Dendritic cell treated with granulocyte-macrophage colony-stimulating factor and Interleukin-4, amounts not matched to agents 40 ng/mL and 50 ng/mL, for 4 days (primary cell): ENCODE results near the gene GATAD2A.

Experiments used
- H3K27ac Mint-ChIP-seq: one replicate; pipeline ENCODE4 v1.8.0; 2022; ENCODE audit warnings: mild to moderate bottlenecking, mixed read lengths
- H3K27me3 Mint-ChIP-seq: one replicate; pipeline ENCODE4 v1.8.0; 2022; ENCODE audit warnings: mild to moderate bottlenecking, mixed read lengths
- H3K36me3 Mint-ChIP-seq: one replicate; pipeline ENCODE4 v1.8.0; 2022; ENCODE audit warnings: low read depth, mixed read lengths
- H3K4me1 Mint-ChIP-seq: one replicate; pipeline ENCODE4 v1.8.0; 2022; ENCODE audit warnings: low read depth, mixed read lengths
- H3K4me3 Mint-ChIP-seq: one replicate; pipeline ENCODE4 v1.8.0; 2022; ENCODE audit warnings: mild to moderate bottlenecking, moderate library complexity, mixed read lengths
- H3K9me3 Mint-ChIP-seq: one replicate; pipeline ENCODE4 v1.8.0; 2022; ENCODE audit warnings: mixed read lengths
- intact Hi-C: fragments of 100-400 bp; cut with micrococcal nuclease; formaldehyde crosslinking; loops from one replicate; pipeline ENCODE4 v1.15.0; 2022

GATAD2A gene

DNA sequence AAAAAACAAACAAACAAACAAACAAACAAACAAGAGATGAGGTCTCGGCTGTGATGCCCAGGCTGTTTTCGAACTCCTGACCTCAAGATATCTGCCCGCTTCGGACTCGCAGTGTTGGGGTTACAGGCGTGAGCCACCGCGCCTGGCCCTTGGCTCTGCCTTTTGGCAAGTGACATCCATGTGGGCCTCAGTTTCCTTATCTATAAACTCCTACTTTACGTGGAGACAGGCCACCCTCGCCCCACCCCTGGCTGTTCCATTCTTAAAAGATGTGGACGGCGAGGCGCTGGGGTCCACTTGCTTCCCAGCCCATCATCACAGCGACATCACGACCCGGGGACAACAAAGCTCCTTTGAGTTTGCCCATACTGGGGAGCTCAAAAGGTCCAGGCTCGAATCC lies 108.2 kb downstream of the GATAD2A start:
- Mint-ChIP-seq H3K4me3 (no peak overlapping the region), H3K27me3 (peaks cover 8% of the 10 kb centered on the region), H3K9me3 (peaks cover 10% of the 10 kb centered on the region), H3K4me1 (peaks cover 5% of the 10 kb centered on the region), H3K27ac (no peak overlapping the region), H3K36me3 (peaks cover 22% of the 10 kb centered on the region)
- intact Hi-C loops: no loop called here

DNA sequence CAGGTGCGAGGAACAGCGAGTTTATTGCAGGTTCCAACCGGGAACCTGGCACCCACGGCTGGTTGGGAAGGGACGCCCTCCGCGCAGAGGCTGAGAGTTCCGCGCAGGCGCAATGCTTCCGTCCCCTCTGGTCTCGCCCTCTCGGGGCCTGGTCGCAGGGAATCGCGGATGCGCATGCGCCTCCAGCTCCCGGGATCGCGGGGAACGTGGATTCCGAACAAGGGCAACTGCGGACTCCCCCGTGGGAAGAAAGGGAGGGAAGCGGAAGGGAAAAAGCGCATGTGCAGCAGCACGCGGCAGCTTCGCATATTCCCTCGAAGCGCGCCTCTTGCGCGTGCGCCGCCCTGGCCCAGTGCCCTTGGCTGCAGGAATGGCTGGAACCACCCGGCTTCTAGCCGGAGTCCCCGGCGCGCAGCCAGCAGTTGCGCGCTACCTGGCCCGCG lies 108.8 kb downstream of the GATAD2A start:
- intact Hi-C loops: no loop called here
- Mint-ChIP-seq H3K36me3 (peaks cover 27% of the 10 kb centered on the region), H3K4me3 (peak overlapping the region; percentile 13), H3K9me3 (peaks cover 10% of the 10 kb centered on the region), H3K27me3 (peaks cover 8% of the 10 kb centered on the region), H3K27ac (no peak overlapping the region), H3K4me1 (peaks cover 8% of the 10 kb centered on the region)

DNA sequence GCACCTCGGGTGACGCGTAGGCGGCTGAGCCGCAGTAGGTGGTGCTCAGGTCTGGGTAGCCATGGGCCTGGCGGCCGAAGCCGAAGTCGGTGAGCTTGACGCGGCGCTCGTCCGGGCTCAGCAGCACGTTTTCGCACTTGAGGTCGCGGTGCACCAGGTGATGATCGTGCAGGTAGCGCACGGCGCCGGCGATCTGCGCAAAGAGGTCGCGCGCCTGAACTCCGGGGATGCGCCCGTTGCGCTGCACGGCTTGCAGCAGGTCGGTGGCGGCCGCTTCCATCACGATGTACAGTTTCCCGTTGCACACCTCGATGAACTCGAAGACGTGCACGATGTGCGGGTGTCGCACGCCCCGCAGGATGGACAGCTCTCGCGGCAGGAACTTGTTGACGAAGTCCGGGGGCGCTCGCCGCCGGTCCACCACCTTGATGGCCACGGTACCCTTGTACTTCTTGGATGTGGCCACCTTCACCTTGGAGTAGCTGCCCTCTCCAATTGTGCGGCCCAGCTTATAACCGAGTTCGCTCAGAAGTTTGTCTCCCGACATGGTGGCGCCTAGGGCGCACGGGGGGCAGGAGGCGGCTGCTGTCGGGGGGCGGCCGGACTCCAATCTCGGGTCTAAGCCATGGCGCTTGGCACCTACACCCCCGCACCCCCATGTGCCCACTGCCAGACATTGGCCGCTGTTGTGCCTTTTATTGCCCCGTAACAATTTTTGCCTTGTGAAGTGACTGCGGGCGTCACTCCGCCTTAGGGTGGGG lies 109.6 kb downstream of the GATAD2A start, which contains the start of gene TSSK6:
TSSK6 (minus strand) TSS at position 668 of the 761 bp plus-strand sequence; CDS start at position 547, 121 bp downstream.
- peak within 1 kb of the TSS; percentile 96 for H3K27ac Mint-ChIP-seq
- peaks cover 8% of the 10 kb centered on the region for H3K27me3 Mint-ChIP-seq
- peaks cover 10% of the 10 kb centered on the region for H3K9me3 Mint-ChIP-seq
- intact Hi-C loops: no loop called here
- peaks cover 16% of the 10 kb centered on the region for H3K4me1 Mint-ChIP-seq
- peaks cover 35% of the 10 kb centered on the region for H3K36me3 Mint-ChIP-seq
- H3K4me3 Mint-ChIP-seq: peak within 1 kb of the TSS; percentile 90

DNA sequence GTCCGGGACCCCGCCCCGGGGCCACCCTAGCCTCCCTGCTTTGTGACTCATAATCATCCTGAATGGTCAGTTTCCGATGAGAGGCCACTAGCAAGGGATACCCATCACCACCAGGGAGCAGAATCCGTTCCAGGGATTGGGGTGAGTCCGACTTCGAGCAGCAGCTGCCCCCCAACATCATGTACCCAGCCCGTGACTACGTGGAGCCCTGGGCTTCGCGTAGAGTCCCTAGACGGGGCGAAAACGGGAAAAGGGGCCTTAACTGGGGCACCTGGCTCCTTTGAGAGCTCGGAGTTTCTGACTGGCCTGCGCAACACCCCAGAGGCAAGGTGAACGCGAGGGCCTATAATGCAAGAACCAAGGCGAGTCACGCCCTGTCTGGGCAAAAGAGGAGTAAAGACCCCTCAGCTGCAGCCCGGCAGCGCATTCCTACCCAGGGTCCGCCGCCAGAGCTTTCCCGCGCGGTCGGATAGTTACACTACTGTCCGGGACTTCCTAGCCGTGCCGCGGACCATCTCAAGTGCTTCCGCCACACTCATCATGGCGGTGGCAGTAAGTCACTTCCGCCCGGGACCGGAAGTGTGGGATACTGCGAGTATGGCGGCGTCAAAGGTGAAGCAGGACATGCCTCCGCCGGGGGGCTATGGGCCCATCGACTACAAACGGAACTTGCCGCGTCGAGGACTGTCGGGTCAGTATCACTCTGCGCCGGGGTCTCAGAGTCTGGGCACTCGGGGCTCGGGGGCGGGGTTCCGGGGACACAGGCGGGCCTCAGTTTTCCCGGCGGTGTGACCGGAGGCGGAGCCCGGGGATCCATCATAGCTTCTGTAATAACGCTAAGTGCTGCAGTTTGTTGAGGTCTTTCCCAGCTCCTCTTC lies 110.4 kb downstream of the GATAD2A start, which contains the start of gene NDUFA13:
NDUFA13 (plus strand) TSS at position 584 of the 878 bp plus-strand sequence; CDS start at position 598, 14 bp downstream.
- intact Hi-C loops: no loop called here
- H3K27ac Mint-ChIP-seq: peak within 1 kb of the TSS; percentile 96
- peaks cover 8% of the 10 kb centered on the region for H3K27me3 Mint-ChIP-seq
- H3K4me1 Mint-ChIP-seq: peaks cover 24% of the 10 kb centered on the region
- H3K4me3 Mint-ChIP-seq: peak within 1 kb of the TSS; percentile 90
- H3K36me3 Mint-ChIP-seq: peaks cover 43% of the 10 kb centered on the region
- H3K9me3 Mint-ChIP-seq: peaks cover 10% of the 10 kb centered on the region

DNA sequence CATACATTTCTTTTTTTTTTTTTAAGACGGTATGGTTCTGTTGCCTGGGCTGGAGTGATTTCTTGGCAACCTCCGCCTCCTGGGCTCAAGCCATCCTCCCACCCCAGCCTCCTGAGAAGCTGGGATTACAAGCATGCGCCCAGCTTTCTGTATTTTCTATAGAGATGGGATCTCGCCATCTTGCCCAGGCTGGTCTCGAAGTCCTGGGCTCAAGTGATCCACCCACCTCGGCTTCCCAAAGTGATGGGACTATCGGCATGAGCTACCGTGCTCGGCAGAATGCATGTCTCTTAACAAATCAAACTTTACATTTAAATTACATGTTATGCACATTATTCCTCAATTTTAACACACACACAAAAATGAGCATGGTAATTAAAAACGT lies 111.8 kb downstream of the GATAD2A start:
- H3K27me3 Mint-ChIP-seq: peaks cover 8% of the 10 kb centered on the region

GRCh38 chr19:19520989-19521388 lies 115.5 kb downstream of the GATAD2A start:
- H3K4me1 Mint-ChIP-seq: peaks cover 26% of the 10 kb centered on the region
- no peak overlapping the region for H3K4me3 Mint-ChIP-seq

More for the DNA sequence above, 111.8 kb downstream of the GATAD2A start:
- no peak overlapping the region for H3K27ac Mint-ChIP-seq
- peaks cover 54% of the 10 kb centered on the region for H3K36me3 Mint-ChIP-seq
- peak overlapping the region; percentile 17 for H3K4me3 Mint-ChIP-seq
- peaks cover 26% of the 10 kb centered on the region for H3K4me1 Mint-ChIP-seq
- intact Hi-C loops: no loop called here
- peaks cover 10% of the 10 kb centered on the region for H3K9me3 Mint-ChIP-seq

GRCh38 chr19:19523177-19523576 lies 117.7 kb downstream of the GATAD2A start:
- intact Hi-C loops: no loop called here
- Mint-ChIP-seq H3K36me3 (peaks cover 84% of the 10 kb centered on the region), H3K27me3 (no peaks in the 10 kb centered on the region), H3K4me3 (no peak overlapping the region), H3K9me3 (no peaks in the 10 kb centered on the region), H3K27ac (no peak overlapping the region), H3K4me1 (peaks cover 23% of the 10 kb centered on the region)

More at GRCh38 chr19:19520989-19521388, 115.5 kb downstream of the GATAD2A start:
- Mint-ChIP-seq H3K27ac (no peak overlapping the region), H3K36me3 (peaks cover 69% of the 10 kb centered on the region), H3K27me3 (no peaks in the 10 kb centered on the region), H3K9me3 (no peaks in the 10 kb centered on the region)
- intact Hi-C loops: no loop called here

DNA sequence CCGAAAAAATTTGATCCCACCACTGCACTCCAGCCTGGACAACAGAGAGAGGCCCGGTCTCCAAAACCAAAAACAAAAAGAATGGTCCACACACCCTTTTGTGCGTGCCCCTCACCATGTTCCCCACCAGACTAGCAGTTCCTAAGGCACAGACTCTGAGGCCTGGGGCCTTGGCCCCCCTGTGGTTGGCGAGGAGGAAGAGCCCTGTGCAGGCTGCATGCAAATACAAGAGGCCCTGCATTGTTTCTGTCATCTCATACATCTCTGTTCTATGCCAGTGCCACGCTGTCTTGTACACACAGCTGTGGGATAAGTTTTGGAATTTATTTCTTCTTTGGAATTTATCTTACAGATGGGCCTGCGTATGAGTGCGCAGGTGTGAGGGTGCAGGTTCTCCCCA lies 118.6 kb downstream of the GATAD2A start:
- Mint-ChIP-seq H3K36me3 (peaks cover 90% of the 10 kb centered on the region), H3K4me1 (peaks cover 21% of the 10 kb centered on the region), H3K4me3 (no peak overlapping the region), H3K27ac (no peak overlapping the region), H3K27me3 (no peaks in the 10 kb centered on the region), H3K9me3 (no peaks in the 10 kb centered on the region)
- intact Hi-C loops: no loop called here

- Mint-ChIP-seq H3K27me3 (no peaks in the 10 kb centered on the region), H3K4me3 (no peak overlapping the region), H3K36me3 (peaks cover 85% of the 10 kb centered on the region), H3K9me3 (no peaks in the 10 kb centered on the region), H3K27ac (no peak overlapping the region), H3K4me1 (peaks cover 13% of the 10 kb centered on the region)
- intact Hi-C loops: no loop called here
Measured at GRCh38 chr19:19525611-19526380, 120.3 kb downstream of the GATAD2A start.

- Mint-ChIP-seq H3K27ac (no peak overlapping the region), H3K4me3 (no peak overlapping the region), H3K27me3 (no peaks in the 10 kb centered on the region), H3K9me3 (no peaks in the 10 kb centered on the region), H3K4me1 (peaks cover 12% of the 10 kb centered on the region), H3K36me3 (peaks cover 79% of the 10 kb centered on the region)
- intact Hi-C loops: no loop called here
Measured at GRCh38 chr19:19526581-19527370, 121.3 kb downstream of the GATAD2A start.

DNA sequence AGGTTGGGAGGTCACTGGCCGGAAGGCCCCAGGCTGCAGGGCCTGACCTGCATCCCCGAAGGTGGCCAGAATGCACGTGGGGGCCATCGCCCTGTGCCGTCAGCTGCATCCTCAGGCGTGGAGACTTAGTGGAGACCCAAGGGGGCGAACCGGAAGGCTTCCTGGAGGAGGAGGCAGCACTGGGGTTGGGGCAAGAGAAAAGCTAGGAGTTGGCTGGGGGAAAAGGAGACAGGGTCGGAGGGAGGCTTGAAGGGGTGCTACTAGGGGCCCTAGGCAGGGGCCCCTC lies 121.8 kb downstream of the GATAD2A start:
- Mint-ChIP-seq H3K27me3 (no peaks in the 10 kb centered on the region), H3K4me1 (peaks cover 17% of the 10 kb centered on the region), H3K9me3 (no peaks in the 10 kb centered on the region), H3K36me3 (peaks cover 82% of the 10 kb centered on the region), H3K4me3 (no peak overlapping the region), H3K27ac (no peak overlapping the region)
- intact Hi-C loops: no loop called here

- H3K4me3 Mint-ChIP-seq: no peak overlapping the region
- peaks cover 17% of the 10 kb centered on the region for H3K4me1 Mint-ChIP-seq
- no peak overlapping the region for H3K27ac Mint-ChIP-seq
- peaks cover 77% of the 10 kb centered on the region for H3K36me3 Mint-ChIP-seq
- H3K27me3 Mint-ChIP-seq: no peaks in the 10 kb centered on the region
- intact Hi-C loops: no loop called here
- H3K9me3 Mint-ChIP-seq: no peaks in the 10 kb centered on the region
Measured at GRCh38 chr19:19527674-19528625, 122.5 kb downstream of the GATAD2A start.
